ENCODE results near the gene LIG1.

GRCh38 chr19:48210005-48210404 lies 39.9 kb upstream of the LIG1 start:
- no peak for TF ChIP-seq MAX (IDR thresholded peaks at IDR 0.05; ENCODE audit: insufficient read depth, insufficient read length)
- no peak for TF ChIP-seq MYC (IDR thresholded peaks at IDR 0.05; ENCODE audit: low read depth, low read length)
- TF ChIP-seq CTCF (IDR thresholded peaks at IDR 0.05; ENCODE audit: extremely low read depth in 1 of 2, insufficient read depth in 1 of 2, low read depth in 1 of 2, low read length in 2 of 2) = no peak
- no peak for TF ChIP-seq POLR2A (IDR thresholded peaks at IDR 0.05; ENCODE audit: low read depth, low read length)
- TF ChIP-seq POLR2AphosphoS5 (IDR thresholded peaks at IDR 0.05; ENCODE audit: insufficient read depth, low read depth, low read length) = no peak
- no peak for TF ChIP-seq EZH2 (IDR thresholded peaks at IDR 0.05; ENCODE audit: borderline replicate concordance, low read depth, low read length, severe bottlenecking)
- TF ChIP-seq FOS (IDR thresholded peaks at IDR 0.05; ENCODE audit: borderline replicate concordance, insufficient read depth, low read length) = no peak
- no peak for TF ChIP-seq GATA2 (IDR thresholded peaks at IDR 0.05; ENCODE audit: insufficient read depth, insufficient read length, low read depth, low read length)

Data from endothelial cell of umbilical vein (primary cell).